GM12892 (cell line): ENCODE data around the gene TGFBI.

ENCODE experiments used
- DNase-seq: peaks from one replicate; pipeline ENCODE4 v3.0.0; 2011; ENCODE audit not compliant: insufficient read length
- FAIRE-seq: peaks from 2 replicates; lab custom pipeline; 2011; peaks lifted over from hg19 to GRCh38; lab: Jason Lieb, UNC
- TAF1 ChIP-seq: IDR thresholded peaks from 2 replicates; pipeline ENCODE4 v1.6.1; 2011; ENCODE audit warnings: low read depth, mild to moderate bottlenecking, control low read depth, low read length, borderline replicate concordance

Gene TGFBI

DNA sequence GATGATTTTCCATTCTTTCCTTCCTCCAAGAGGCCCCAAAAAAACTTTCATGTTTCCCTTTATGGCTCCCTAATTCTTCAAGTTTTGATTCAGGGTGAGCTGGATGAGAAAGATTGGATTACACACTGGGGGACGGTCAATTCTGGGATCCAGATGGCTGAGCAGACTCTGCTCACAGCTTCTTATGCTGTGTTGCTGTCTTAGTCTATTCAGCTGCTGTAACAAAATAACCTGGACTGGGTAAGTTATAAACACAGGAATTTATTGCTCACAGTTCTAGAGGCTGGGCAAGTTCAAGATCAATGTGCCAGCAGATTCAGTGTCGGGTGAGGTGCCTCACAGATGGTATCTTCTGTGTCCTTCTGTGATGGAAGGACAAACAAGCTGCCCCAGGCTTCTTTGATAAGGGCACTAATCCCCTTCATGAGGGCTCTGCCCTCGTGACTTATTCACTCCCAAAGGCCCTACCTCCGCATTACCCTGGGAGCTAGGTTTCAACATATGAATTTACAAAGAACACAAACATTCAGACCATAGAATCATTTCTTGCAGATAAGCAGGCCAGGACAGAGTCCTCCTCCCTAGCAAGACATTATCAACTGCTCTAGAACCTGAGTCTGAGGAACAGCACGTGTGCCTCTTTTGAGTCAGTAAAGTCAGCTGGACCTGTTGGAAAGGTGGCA is 80.8 kb downstream of the TGFBI start:
- no peak for FAIRE-seq
- no peak for DNase-seq
- TF ChIP-seq TAF1: no peak
